Measurements from ENCODE around the gene CDC16. TPM values are rescaled to one million over a fixed set of nuclear protein-coding genes. Genes with fewer than 3 reads are reported as not detected.

CDC16 gene
- total and polyA plus RNA-seq, 2 of the 8 experiments (the other 6 are each of a cell fraction or from before 2014, with no cell fraction given) = 42.5 to 83.4 TPM

- Histone ChIP-seq H3K79me1 (ENCODE audit: low read depth, low read length) (no peaks in the 10 kb centered on the region), H2AK5ac (ENCODE audit: low read depth, low read length) (no peak overlapping the region), H2BK20ac (ENCODE audit: low read length) (no peak overlapping the region), H2BK15ac (ENCODE audit: low read length) (no peak overlapping the region), H2AFZ (ENCODE audit: low read length) (no peak overlapping the region), H3K23ac (ENCODE audit: insufficient read length) (no peak overlapping the region), H3K56ac (replicated peaks; ENCODE audit: insufficient read length, low read depth, low read length) (no peak overlapping the region), H3K18ac (ENCODE audit: extremely low read depth, low read length) (no peak overlapping the region), H3K27me3 (replicated peaks in 1 of 4; ENCODE audit: control insufficient read depth in 3 of 4, extremely low read depth in 1 of 4, insufficient read depth in 3 of 4, low read length in 3 of 4) (no peaks in the 10 kb centered on the region), H3K23me2 (ENCODE audit: low read depth, low read length) (peaks cover 2% of the 10 kb centered on the region; the same call in 1 of the 2 replicates), H4K8ac (ENCODE audit: extremely low read depth, insufficient read depth, low read length) (no peak overlapping the region), H3K9me3 (ENCODE audit: insufficient read depth in 2 of 2, low read depth in 1 of 2, low read length in 1 of 2) (no peaks in the 10 kb centered on the region), H2BK120ac (replicated peaks; ENCODE audit: low read depth, low read length) (no peak overlapping the region), H3K4me3 (ENCODE audit: extremely low read depth in 1 of 4, insufficient read depth in 2 of 4, low read depth in 3 of 4, low read length in 4 of 4) (no peak overlapping the region), H3K9ac (replicated peaks in 1 of 4; ENCODE audit: extremely low read depth in 1 of 4, low read depth in 3 of 4, low read length in 3 of 4) (no peak overlapping the region), H3K4me2 (ENCODE audit: insufficient read depth in 1 of 2, low read depth in 2 of 2, low read length in 2 of 2) (no peak overlapping the region), H2BK12ac (ENCODE audit: low read depth, low read length) (no peak overlapping the region), H3K27ac (ENCODE audit: low read depth, low read length) (no peak overlapping the region), H3K4me1 (replicated peaks in 1 of 4; ENCODE audit: control insufficient read depth in 3 of 4, insufficient read depth in 4 of 4, low read length in 3 of 4) (no peaks in the 10 kb centered on the region), H3K4ac (replicated peaks; ENCODE audit: insufficient read length, low read depth, low read length) (no peak overlapping the region), H4K20me1 (replicated peaks in 1 of 2; ENCODE audit: control insufficient read depth in 1 of 2, insufficient read depth in 2 of 2, low read length in 2 of 2) (peaks cover 0 to 2% of the 10 kb centered on the region in 2 experiments), H3K14ac (ENCODE audit: insufficient read length) (no peak overlapping the region), H3K36me3 (ENCODE audit: control insufficient read depth in 2 of 4, insufficient read depth in 4 of 4, low read length in 3 of 4) (peaks cover 0 to 17% (median 8%) of the 10 kb centered on the region in 4 experiments; a peak in 5 of 8 replicates), H4K91ac (replicated peaks; ENCODE audit: insufficient read length, low read length) (no peak overlapping the region), H3K79me2 (ENCODE audit: control insufficient read depth in 1 of 2, insufficient read depth in 2 of 2, low read length in 2 of 2) (no peaks in the 10 kb centered on the region), H2BK5ac (ENCODE audit: low read depth, low read length) (no peak overlapping the region), H4K5ac (ENCODE audit: insufficient read length, low read depth, low read length) (no peak overlapping the region)
- CTCF ChIA-PET (ENCODE audit: partially characterized antibody) = interaction anchor here (1.9 to 2.0 kb wide), 2 partner anchors 16 to 30 kb away, joined by 5 to 6 read pairs; no protein-coding TSS in a partner anchor
- POLR2A ChIA-PET (ENCODE audit: partially characterized antibody) = interaction anchor here (0.9 to 1.8 kb wide), 5 partner anchors 10 to 40 kb away, joined by 3 to 8 read pairs (median 3); no protein-coding TSS in a partner anchor
- TF ChIP-seq RXRA (IDR thresholded peaks at IDR 0.05; ENCODE audit: insufficient read depth, low read depth, low read length) = no peak
- no peak for TF ChIP-seq EGR1 (IDR thresholded peaks at IDR 0.05; ENCODE audit: borderline replicate concordance, low read depth, low read length)
- TF ChIP-seq CBX5 (IDR thresholded peaks at IDR 0.05; ENCODE audit: low read depth, low read length) = no peak
- TF ChIP-seq RFX5 (IDR thresholded peaks at IDR 0.05; ENCODE audit: borderline replicate concordance, low read depth, low read length) = no peak
- no peak for TF ChIP-seq POLR2A (IDR thresholded peaks at IDR 0.05; ENCODE audit: control extremely low read depth in 1 of 2, low read depth in 2 of 2, low read length in 2 of 2)
- TF ChIP-seq CBX8 (IDR thresholded peaks at IDR 0.05; ENCODE audit: borderline replicate concordance, low read depth, low read length) = no peak
- TF ChIP-seq HDAC6 (IDR thresholded peaks at IDR 0.05; ENCODE audit: low read depth, low read length) = no peak
- TF ChIP-seq TCF12 (IDR thresholded peaks at IDR 0.05; ENCODE audit: low read depth, low read length) = no peak
- TF ChIP-seq PHF8 (conservative IDR thresholded peaks at IDR 0.05; ENCODE audit: low read depth, low read length) = no peak
- no peak for TF ChIP-seq BACH1 (IDR thresholded peaks at IDR 0.05; ENCODE audit: low read length)
- no peak for TF ChIP-seq CHD2 (IDR thresholded peaks at IDR 0.05; ENCODE audit: low read length)
- WGBS, 2 experiments (ENCODE audit: extremely low coverage in 1 of 2, insufficient coverage in 1 of 2, insufficient read length in 1 of 2, insufficient replicate concordance in 2 of 2, low coverage in 1 of 2, low lambda C conversion rate in 2 of 2, missing lambda C conversion rate in 1 of 2) = 100% methylated on average over 2 of the region's 2 CpGs; no CpG with 5 or more reads in 1 of the 2 experiments
- FAIRE-seq (no peak), DNase-seq (ENCODE audit: low read depth in 1 of 2, low spot score in 2 of 2) (no peak)
These were observed 74.4 kb downstream of the CDC16 start for GRCh38 chr13:114309086-114309485.
